ENCODE measurements around the gene PLEKHG4B. TPM values are rescaled to one million over a fixed set of nuclear protein-coding genes. Genes with fewer than 3 reads are reported as not detected.

Gene PLEKHG4B
- polyA plus RNA-seq, 3 donors = not detected

DNA sequence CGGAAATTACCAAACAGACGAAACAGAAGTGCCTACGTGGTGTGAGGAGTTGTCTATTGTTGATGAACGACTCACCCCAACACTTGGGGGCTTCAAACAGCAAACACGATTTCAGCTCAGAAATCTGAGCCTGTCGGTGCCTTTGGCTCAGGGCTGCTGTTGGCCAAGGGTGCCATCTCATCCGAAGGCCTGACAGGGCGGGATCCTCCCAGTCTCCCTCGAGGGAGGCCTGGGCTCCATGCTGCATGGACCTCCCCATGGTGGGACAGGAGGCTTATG lies 100.7 kb downstream of the PLEKHG4B start:
- WGBS (ENCODE audit: insufficient coverage) = 94% methylated on average over 6 of the region's 9 CpGs
- H3K27me3 ChIP-seq (ENCODE audit: control insufficient read depth in 2 of 2, insufficient read depth in 2 of 2, low read length in 2 of 2) = peaks cover 0 to 8% of the 10 kb centered on the region in 2 donors
- TF ChIP-seq, protein P1, sequence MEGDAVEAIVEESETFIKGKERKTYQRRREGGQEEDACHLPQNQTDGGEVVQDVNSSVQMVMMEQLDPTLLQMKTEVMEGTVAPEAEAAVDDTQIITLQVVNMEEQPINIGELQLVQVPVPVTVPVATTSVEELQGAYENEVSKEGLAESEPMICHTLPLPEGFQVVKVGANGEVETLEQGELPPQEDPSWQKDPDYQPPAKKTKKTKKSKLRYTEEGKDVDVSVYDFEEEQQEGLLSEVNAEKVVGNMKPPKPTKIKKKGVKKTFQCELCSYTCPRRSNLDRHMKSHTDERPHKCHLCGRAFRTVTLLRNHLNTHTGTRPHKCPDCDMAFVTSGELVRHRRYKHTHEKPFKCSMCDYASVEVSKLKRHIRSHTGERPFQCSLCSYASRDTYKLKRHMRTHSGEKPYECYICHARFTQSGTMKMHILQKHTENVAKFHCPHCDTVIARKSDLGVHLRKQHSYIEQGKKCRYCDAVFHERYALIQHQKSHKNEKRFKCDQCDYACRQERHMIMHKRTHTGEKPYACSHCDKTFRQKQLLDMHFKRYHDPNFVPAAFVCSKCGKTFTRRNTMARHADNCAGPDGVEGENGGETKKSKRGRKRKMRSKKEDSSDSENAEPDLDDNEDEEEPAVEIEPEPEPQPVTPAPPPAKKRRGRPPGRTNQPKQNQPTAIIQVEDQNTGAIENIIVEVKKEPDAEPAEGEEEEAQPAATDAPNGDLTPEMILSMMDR (IDR thresholded peaks at IDR 0.05) = no peak

GRCh38 chr5:192970-193831 lies 101.2 kb downstream of the PLEKHG4B start:
- no peak for DNase-seq
- TF ChIP-seq, protein P1 (IDR thresholded peaks at IDR 0.05) = no peak
- whole genome bisulfite sequencing (ENCODE audit: insufficient coverage) = 92% methylated on average over 14 of the region's 17 CpGs
- peaks cover 0 to 8% of the 10 kb centered on the region in 2 donors for H3K27me3 ChIP-seq (ENCODE audit: control insufficient read depth in 2 of 2, insufficient read depth in 2 of 2, low read length in 2 of 2)
- Mint-ChIP-seq H3K27me3 (ENCODE audit: low read depth in 3 of 3) (peaks cover 12 to 35% (median 18%) of the 10 kb centered on the region in 3 donors), H3K27ac (no peak overlapping the region), H3K36me3 (no peaks in the 10 kb centered on the region), H3K4me1 (peaks cover 6% of the 10 kb centered on the region), H3K4me3 (no peak overlapping the region), H3K9me3 (peaks cover 0 to 2% (median 0%) of the 10 kb centered on the region in 7 donors)
- H3K4me1 ChIP-seq (ENCODE audit: control insufficient read depth in 1 of 2, insufficient read depth in 2 of 2, low read length in 2 of 2) = peaks cover 0 to 3% of the 10 kb centered on the region in 2 donors
- no peak overlapping the region for H2AFZ ChIP-seq (ENCODE audit: insufficient read depth, low read depth, low read length, poor library complexity, severe bottlenecking)
- no peaks in the 10 kb centered on the region for H4K20me1 ChIP-seq (ENCODE audit: insufficient read depth, low read length)
- intact Hi-C loops (cut with micrococcal nuclease) = no loop called here
- H3K79me2 ChIP-seq (ENCODE audit: insufficient read depth, low read length) = no peaks in the 10 kb centered on the region
- H3K36me3 ChIP-seq (replicated peaks in 1 of 2; ENCODE audit: control insufficient read depth in 1 of 2, insufficient read depth in 2 of 2, low read length in 2 of 2) = no peaks in the 10 kb centered on the region
- no peaks in the 10 kb centered on the region for H3K9me3 ChIP-seq (replicated peaks in 1 of 2; ENCODE audit: control insufficient read depth in 1 of 2, insufficient read depth in 1 of 2, low read length in 2 of 2)
- no peak overlapping the region for H3K4me3 ChIP-seq (replicated peaks in 1 of 3; ENCODE audit: low read depth in 2 of 3, low read length in 3 of 3)
- no peak overlapping the region for H3K9ac ChIP-seq (ENCODE audit: insufficient read depth, low read length, poor library complexity, severe bottlenecking)
- no peak overlapping the region for H3K27ac ChIP-seq (ENCODE audit: low read depth in 1 of 2, low read length in 2 of 2)
- no peak overlapping the region for H3K4me2 ChIP-seq (replicated peaks; ENCODE audit: extremely low read depth, low read length, poor library complexity, severe bottlenecking)

More for the DNA sequence above, 100.7 kb downstream of the PLEKHG4B start:
- H3K27ac Mint-ChIP-seq = no peak overlapping the region
- Histone ChIP-seq H4K20me1 (ENCODE audit: insufficient read depth, low read length) (no peaks in the 10 kb centered on the region), H3K4me3 (replicated peaks in 1 of 3; ENCODE audit: low read depth in 2 of 3, low read length in 3 of 3) (no peak overlapping the region), H3K27ac (ENCODE audit: low read depth in 1 of 2, low read length in 2 of 2) (no peak overlapping the region), H2AFZ (ENCODE audit: insufficient read depth, low read depth, low read length, poor library complexity, severe bottlenecking) (no peak overlapping the region), H3K9me3 (replicated peaks in 1 of 2; ENCODE audit: control insufficient read depth in 1 of 2, insufficient read depth in 1 of 2, low read length in 2 of 2) (no peaks in the 10 kb centered on the region), H3K9ac (ENCODE audit: insufficient read depth, low read length, poor library complexity, severe bottlenecking) (no peak overlapping the region), H3K4me2 (replicated peaks; ENCODE audit: extremely low read depth, low read length, poor library complexity, severe bottlenecking) (no peak overlapping the region), H3K4me1 (ENCODE audit: control insufficient read depth in 1 of 2, insufficient read depth in 2 of 2, low read length in 2 of 2) (peaks cover 0 to 3% of the 10 kb centered on the region in 2 donors), H3K36me3 (replicated peaks in 1 of 2; ENCODE audit: control insufficient read depth in 1 of 2, insufficient read depth in 2 of 2, low read length in 2 of 2) (no peaks in the 10 kb centered on the region), H3K79me2 (ENCODE audit: insufficient read depth, low read length) (no peaks in the 10 kb centered on the region)
- peaks cover 0 to 2% (median 0%) of the 10 kb centered on the region in 7 donors for H3K9me3 Mint-ChIP-seq
- peaks cover 6% of the 10 kb centered on the region for H3K4me1 Mint-ChIP-seq
- H3K36me3 Mint-ChIP-seq = no peaks in the 10 kb centered on the region
- intact Hi-C loops (cut with micrococcal nuclease) = no loop called here
- peak overlapping the region in 1 of 2 donors; percentile 62 for H3K4me3 Mint-ChIP-seq
- peaks cover 13 to 35% (median 18%) of the 10 kb centered on the region in 3 donors for H3K27me3 Mint-ChIP-seq (ENCODE audit: low read depth in 3 of 3)
- no peak for DNase-seq

Data from CD14-positive monocyte (primary cell).